ENCODE data around the gene EDN1.
"Not testable (repeated sequence)": the region's sequence is repeated elsewhere in the genome, so short reads cannot be mapped to it uniquely, and the experiment has no call there.

Gene EDN1

GRCh38 chr6:12295558-12296254 lies 5.5 kb downstream of the EDN1 start:
- DNase-seq = no peak

DNA sequence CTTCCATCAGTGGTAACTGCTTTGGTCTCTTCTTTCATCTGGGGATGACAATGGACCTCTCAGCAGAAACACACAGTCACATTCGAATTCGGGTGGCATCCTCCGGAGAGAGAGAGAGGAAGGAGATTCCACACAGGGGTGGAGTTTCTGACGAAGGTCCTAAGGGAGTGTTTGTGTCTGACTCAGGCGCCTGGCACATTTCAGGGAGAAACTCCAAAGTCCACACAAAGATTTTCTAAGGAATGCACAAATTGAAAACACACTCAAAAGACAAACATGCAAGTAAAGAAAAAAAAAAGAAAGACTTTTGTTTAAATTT lies 6.1 kb downstream of the EDN1 start:
- DNase-seq = no peak

DNA sequence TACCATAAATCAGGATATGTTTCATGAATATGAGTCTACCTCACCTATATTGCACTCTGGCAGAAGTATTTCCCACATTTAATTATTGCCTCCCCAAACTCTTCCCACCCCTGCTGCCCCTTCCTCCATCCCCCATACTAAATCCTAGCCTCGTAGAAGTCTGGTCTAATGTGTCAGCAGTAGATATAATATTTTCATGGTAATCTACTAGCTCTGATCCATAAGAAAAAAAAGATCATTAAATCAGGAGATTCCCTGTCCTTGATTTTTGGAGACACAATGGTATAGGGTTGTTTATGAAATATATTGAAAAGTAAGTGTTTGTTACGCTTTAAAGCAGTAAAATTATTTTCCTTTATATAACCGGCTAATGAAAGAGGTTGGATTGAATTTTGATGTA lies 6.4 kb downstream of the EDN1 start:
- no peak for DNase-seq

DNA sequence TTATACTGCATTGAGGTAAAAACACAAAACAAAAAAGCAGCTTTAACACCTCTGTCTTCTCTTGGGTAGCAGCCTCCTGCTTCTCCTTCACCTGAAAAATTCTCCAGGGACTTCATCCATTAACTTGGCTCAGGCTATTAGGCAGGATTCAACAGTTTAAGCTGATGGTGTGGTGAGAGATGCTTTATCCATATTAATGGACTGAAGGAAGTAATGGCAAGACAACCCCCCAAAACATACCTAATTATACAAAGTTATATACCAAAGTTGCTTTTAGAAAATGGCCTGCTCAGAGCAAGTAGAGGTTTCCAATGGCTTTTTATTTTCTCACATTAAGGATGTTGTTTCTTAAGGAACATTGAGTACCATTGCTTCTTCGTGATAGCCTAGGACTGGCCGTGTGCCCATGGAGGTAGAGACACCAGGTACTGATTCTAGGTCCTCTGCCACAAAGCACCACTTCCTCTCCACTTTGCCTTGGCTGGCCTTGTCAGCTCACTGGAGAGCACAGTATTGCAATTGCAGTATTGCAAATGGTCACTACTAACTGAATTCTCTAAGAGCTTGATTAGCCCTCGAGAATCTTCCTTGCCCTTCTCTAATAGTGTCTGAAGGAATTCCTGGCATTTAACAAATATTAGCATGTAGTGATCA lies 7.3 kb downstream of the EDN1 start:
- no peak for DNase-seq

DNA sequence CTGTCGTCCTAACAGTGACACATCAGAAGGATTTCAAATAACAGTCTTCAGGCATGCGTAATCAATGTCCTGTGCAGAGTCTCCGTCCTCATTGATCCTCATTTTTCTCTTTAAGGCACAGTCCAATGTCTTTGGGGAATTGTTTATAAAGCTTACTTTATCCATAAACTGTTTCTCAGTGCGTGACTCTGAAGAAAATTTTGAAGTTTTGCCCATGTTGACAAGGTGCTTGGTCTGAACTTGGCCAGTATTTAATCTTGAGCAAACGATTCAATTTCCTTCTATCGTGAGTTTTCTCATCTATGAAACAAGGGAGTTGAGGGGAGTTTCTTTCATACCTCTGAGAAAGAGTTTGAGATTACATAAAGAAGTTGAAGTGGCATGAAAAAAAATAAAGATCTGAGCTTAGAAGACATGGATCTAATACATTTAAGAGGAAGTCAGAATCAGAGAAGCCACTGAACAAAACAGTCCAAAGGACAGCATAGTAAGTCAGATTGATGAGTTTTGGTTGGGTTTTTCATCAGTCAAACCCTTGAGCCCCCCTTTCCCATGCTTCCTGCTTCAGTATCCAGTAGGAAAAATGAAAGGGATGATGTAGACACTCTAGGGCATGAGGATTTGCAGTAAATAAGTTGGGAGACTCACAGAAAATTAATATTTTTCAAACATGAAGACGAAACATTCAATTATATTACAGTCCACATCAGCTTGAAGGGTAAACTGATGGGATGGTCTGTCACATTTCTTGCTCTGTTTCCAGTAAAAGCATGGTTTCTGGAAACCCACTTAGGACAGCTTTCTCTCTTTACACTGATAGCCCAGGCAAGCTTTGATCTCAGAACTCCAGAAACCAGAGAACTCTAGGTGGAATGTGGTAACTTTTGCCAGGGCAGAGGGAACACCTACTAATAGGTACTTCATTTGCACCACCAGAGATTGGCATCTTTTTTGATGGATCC lies 8.1 kb downstream of the EDN1 start:
- no peak for DNase-seq

DNA sequence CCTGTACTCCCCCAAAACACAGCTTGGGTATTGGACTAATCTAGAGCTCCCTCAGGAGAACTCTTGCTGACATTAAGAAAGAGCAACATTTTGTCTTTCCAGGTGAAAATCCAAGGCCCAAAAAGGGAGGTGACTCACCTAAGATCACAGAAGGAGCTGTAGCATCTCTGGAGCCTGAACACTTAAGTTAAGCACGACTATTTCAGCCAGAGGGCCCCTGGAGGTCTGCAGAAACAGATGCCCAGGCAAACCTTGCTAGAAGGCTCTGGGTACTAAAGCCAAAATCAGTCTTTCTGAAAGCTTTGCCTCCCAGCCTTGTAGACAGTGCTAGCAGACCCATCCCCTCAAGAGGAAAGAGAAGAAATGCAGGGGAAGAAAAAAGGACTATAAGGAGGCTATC lies 8.8 kb downstream of the EDN1 start:
- no peak for DNase-seq

GRCh38 chr6:12301018-12301417 lies 10.9 kb downstream of the EDN1 start:
- DNase-seq = no peak

DNA sequence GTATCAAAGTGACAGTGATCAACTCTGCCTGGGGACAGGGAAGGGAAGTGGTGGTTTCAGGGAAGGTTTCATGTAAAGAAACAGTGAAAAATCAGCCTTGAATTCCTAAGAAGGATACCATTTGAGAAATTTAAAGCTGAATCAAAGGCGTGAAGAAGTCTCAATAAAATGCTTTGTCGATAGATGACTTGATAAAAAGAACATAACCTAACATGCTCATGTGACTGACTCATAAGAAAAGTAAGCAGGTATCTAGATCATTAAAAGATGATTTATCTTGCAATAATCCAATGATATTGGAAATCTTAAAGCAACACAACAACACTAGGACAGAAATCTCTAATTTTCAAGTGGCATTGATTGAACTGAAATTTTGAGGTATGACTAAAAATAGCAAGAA lies 14.3 kb downstream of the EDN1 start:
- no peak for DNase-seq

DNA sequence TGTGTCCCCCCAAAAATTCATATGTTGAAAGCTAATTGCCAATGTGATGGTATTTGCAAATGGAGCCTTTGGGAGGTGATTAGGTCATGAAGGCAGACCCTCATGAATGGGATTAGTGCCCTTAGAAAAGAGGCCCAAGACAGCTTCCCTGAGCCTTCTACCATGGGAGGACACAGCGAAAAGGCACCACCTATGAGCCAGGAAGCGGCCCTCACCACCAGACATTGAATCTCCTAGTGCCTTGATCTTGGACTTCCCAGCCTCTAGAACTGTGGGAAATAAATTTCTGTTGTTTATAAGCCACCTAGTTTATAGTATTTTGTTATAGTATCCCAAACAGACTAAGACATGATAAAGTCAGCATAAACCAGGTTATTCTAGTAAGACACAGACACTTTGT lies 18.9 kb downstream of the EDN1 start:
- DNase-seq = no peak

DNA sequence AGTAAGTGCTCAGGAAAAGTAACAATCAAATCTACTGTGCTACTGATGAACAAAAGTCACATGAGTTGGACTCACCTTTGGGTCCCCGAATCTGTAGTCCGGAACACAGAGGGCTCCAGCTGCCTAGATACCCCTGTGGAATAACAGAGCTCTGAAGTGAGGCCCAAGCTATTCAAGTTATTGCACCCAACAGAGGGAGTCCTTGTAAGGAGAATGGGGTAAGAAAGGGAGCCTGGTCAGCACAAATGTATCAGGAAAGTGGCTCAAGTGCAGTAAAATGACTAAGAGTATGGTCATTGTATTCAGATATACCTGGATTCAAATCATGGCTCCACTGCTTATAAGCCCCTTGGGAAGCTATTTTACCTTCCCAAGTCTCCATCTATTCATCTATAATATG lies 20.9 kb downstream of the EDN1 start:
- no peak for DNase-seq

- DNase-seq = no peak
Observed at GRCh38 chr6:12312736-12313135, 22.6 kb downstream of the EDN1 start.

DNA sequence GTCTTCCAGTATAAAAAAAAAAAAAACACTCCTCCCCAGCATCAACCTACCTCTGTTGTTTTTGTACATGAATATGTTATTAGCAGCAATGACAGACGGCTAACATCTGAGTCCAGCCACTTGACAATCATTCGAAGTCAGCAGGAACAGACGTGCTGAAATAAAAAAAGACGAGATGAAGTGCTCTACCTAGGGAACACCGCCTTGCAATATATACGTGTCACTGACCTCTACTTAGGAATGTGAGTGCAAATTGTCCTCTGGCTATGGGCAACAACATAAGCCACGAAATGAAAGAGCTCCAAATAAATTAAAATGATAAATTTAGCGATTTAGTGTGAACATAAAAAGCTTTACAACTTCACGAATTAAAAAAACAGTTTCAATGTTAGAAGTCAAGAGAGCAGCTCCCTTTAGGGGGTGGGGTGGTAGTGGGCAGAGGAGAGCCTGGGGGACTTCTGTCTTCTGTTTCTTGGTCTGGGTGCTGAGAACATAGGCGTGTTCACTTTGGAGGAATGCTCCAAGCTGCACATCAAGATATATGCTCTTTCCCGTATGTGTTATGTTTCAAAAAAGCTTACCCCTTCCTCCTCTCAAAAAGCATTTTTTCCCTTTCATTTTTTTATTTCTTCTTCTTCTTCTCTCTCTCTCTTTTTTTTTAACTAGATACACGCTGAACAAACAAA lies 23.3 kb downstream of the EDN1 start:
- DNase-seq = peak; percentile 54

- no peak for DNase-seq
Observed at GRCh38 chr6:12313992-12314589, 23.9 kb downstream of the EDN1 start.

DNA sequence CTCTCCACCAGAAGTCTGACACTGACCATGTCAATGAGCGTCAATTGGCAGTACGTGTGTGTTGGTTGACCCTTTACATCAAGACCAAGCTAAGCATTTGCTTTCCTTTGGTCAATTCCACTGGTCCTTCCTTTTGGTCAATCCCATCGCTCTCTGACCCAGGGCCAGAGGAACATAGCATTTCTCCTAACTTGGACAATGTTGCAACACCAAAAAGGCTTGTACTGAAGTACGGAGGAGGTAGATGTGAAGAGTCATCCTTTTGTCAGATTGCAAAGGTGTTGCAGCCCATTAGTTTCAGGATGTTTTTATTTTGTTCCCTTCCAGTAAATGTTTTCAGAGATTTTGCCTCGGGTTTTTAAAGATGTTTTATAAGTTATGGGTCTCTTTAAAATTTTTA lies 24.6 kb downstream of the EDN1 start:
- DNase-seq = no peak

- DNase-seq = no peak
Observed at GRCh38 chr6:12315292-12316081, 25.3 kb downstream of the EDN1 start.

DNA sequence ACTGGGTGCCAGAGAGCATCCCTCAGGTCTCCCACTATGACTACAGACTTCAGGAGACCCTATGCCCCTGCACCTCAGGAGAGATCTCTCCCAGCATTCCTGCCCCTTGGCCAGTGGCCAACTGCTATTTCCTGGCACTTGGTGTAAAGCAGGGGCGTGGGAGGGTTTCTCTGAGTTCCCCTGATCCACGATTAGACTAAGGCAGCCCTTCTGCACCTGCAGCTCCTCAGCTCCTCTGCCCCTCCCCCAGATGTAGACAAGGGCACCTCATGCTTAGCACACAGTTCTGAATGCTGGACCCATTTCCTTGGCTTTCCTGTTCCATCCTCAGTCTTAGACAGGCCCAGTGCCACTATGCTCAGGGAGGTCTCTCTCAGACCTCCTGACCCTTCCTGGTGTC lies 28.6 kb downstream of the EDN1 start:
- DNase-seq = no peak

DNA sequence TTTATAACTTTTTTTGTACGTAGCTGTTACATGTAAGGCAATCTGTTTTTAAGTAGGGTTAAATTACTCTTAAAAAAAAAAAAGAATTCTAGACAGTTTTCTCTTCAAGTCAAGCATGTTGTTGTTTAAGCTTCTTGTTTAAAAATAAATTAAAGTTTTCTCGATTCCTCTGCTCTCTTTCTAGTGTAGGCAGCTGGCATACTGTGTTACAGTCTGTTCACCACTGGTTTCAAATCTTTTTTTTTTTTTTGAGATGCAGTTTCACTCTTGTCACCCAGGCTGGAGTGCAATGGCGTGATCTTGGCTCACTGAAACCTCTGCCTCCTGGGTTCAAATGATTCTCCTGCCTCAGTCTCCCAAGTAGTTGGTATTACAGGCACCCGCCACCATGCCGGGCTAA lies 29.9 kb downstream of the EDN1 start:
- DNase-seq = not testable (repeated sequence)

DNA sequence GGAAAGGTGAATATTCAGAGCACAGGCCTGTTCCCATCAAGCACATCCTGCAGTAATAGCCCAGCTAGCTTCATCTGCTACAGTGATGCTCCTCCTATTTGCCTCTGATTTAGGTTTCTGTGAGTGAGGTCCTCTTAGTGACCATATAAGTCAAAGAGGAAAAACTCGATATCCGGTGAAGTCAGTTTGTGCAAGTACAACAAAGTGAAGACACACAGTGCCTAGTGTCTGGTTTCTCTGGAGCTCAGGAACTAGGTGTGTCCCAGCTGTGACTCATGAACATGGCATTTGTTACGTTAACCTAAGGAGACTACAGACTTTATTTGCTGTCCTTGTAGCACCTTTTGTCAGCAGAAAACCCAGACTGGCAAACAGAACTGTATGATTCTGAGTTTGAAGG lies 33.9 kb downstream of the EDN1 start:
- peak; percentile 90 for DNase-seq

DNA sequence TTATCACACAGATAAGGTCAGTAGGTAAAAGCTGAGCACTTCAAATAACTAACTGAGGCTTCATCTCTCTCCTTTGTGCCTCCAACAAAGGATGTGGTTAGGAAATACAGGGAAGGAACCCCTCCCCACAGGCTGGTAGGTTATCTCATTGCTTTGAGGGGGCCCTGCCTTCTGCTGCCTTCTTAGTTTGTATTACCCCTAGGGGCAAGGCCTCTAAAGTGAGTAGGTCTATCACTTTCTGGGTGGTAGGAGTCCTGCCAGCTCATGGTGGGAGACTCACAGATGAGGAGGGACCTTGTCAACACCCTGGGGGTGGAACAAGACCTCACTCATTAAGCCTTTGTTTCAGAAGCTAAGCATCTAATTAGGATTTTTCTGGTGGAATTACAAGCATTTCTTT lies 34.6 kb downstream of the EDN1 start:
- DNase-seq = no peak

DNA sequence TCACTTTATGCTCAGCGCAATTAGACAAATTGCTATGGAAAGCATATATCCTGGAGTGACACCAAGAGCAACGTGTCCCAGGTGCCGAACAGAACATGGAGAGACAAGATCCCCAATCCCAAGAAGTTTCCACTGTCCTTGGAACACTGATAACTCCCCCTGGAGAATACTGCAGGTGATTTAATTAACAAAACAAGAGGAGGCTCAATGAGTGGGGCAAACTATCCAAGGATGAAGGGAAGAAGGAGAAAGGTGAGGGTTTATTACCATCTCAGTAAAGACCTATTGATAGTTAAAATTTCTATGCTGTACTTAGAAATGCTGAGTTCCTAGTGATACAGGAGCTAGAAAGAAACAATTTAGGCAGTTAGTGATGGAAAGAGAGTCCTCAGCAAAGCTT lies 35.7 kb downstream of the EDN1 start:
- no peak for DNase-seq

- no peak for DNase-seq
Observed at GRCh38 chr6:12327391-12327790, 37.2 kb downstream of the EDN1 start.

DNA sequence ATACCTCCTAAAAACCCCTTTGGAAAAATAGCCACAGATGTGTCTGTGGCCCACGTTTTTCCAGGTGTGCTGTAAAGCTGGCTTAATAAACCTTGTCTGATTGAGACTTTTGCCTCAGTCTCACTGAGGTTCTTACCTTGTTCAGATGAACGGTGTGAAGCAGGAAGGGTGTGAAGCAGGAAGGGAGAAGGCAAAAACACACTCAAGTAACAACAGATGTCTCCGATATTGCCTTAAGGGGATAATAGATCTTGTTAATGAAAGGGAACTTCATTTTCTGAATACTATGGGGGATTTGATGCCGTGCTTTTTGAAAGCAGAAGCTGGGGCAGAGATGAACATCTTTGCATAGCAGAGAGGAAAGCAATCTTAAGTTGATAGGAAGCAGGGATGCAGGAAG lies 37.8 kb downstream of the EDN1 start:
- no peak for DNase-seq

Data from NCI-H2227 treated with DMSO at 0.1 percent for 48 hours (cell line).